CD4-positive, alpha-beta T cell treated with Interleukin-17A for 4 hours (primary cell): Measurements from ENCODE around the gene PLCD4.

Experiments used
- DNase-seq: peaks from one replicate; pipeline ENCODE4 v3.0.0-alpha.2; 2020; ENCODE audit warnings: mixed read lengths

The PLCD4 gene

DNA sequence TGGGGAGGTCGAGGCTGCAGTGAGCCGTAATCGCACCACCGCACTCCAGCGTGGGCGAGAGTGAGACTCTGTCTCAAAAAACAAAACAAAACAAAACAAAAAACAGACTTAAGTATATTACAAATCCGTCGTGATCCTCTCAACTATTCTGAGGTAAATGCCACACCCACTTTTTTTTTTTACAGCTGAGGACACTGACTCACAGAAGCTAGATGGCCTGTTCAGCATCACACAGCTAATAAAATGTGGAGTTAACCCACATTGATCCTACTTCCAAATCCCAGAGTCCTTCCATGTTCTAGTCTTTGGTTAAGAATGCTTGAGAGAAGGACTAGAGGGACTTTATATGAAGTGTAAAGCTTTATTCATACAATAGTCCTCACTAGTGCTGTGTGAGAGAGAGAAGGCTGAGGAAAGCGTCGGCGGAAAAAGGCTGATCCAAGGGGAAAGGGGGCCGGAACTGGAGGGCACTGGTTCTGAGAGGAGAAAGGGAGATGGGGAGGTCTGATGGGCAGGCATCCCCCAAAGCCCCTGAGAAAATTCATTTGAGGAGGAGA lies 63.5 kb downstream of the PLCD4 start:
- no peak for DNase-seq

DNA sequence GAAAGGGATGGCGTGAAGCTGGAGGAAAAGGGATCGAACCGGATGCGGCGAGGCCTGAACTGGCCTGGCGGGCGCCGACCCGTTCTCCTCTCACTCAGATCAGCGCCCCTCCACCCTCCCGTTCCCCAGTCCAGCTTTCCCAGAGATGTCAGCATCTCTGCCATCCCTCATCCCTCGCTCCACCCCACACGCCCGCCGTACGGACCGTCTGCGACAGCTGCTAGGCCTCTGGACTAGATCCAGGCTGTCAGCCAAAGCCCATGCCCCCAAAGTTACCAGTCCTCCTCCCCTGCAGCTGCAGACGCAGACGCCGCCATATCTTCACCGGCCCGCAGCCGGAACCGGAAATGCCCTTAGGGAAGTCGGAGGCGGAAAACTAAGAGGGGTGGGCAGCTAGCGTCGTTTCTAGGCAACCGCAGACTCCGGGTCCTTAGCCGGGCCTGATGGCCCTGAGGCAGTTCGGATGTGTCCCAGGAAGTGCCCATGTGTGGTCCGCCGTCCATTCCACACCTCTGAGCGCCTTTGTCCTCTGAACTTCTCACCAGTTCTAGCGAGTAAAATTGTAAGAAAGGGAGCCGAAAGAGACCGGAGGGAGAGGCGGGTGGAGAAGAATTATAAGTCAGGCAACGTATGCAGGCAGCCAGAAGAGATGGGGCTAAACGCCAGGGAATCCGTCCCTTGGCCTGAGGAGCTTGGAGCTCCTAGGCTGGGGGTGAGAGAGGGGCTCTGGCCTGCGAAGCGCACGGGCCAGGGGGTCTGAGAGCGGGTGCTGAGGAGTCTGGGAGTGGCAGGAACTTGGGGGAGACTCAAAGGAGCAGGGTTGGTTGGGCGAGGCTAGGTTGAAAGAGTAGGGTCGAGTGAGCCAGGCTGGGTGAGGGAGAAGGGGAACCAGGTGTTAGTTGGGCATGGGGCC lies 64.2 kb downstream of the PLCD4 start, which contains the start of the genes RNF25 and STK36:
RNF25 (minus strand) TSS at position 349 of the 913 bp plus-strand sequence; CDS start at position 317, 32 bp downstream.
STK36 (plus strand) TSS at position 433 of the 913 bp plus-strand sequence. CDS start 744 bp downstream, outside the sequence.
- DNase-seq = peak; percentile 82

- DNase-seq = no peak
Observed at GRCh38 chr2:218679119-218679518, 71.4 kb downstream of the PLCD4 start.

GRCh38 chr2:218680061-218680460 lies 72.4 kb downstream of the PLCD4 start:
- no peak for DNase-seq
